ENCODE measurements around the gene HBZ.

HBZ gene

GRCh38 chr16:177394-177822 lies 25.0 kb downstream of the HBZ start:
- no peaks in the 10 kb centered on the region for H3K79me2 ChIP-seq (ENCODE audit: control insufficient read depth, insufficient read depth, low read length)
- no peaks in the 10 kb centered on the region for H3K79me1 ChIP-seq (ENCODE audit: low read length)

GRCh38 chr16:177981-178667 lies 25.7 kb downstream of the HBZ start:
- DNase-seq: no peak
- Histone ChIP-seq H3K4ac (ENCODE audit: low read depth, low read length) (no peak overlapping the region), H3K79me2 (ENCODE audit: control insufficient read depth, insufficient read depth, low read length) (no peaks in the 10 kb centered on the region), H3K9ac (ENCODE audit: low read length) (no peak overlapping the region), H3K18ac (ENCODE audit: low read length) (no peak overlapping the region), H4K8ac (ENCODE audit: low read depth, low read length) (no peak overlapping the region), H4K5ac (ENCODE audit: low read length) (no peak overlapping the region), H3K27ac (ENCODE audit: low read depth, low read length) (no peak overlapping the region), H2AK5ac (ENCODE audit: low read length) (no peak overlapping the region), H3K4me3 (ENCODE audit: low read length) (no peak overlapping the region), H3K36me3 (ENCODE audit: control insufficient read depth, insufficient read depth, low read length) (no peaks in the 10 kb centered on the region), H2BK15ac (replicated peaks; ENCODE audit: low read depth) (no peak overlapping the region), H3K27me3 (ENCODE audit: insufficient read depth, low read length, poor library complexity) (peaks cover 30% of the 10 kb centered on the region), H3K79me1 (ENCODE audit: low read length) (no peaks in the 10 kb centered on the region), H2BK5ac (ENCODE audit: low read length) (no peak overlapping the region), H2BK120ac (ENCODE audit: low read depth, low read length) (no peak overlapping the region), H3K23ac (ENCODE audit: low read length) (no peak overlapping the region), H3K4me1 (ENCODE audit: control insufficient read depth, low read depth, low read length) (no peaks in the 10 kb centered on the region), H3K4me2 (ENCODE audit: low read length) (no peak overlapping the region), H3K56ac (ENCODE audit: low read length) (no peak overlapping the region)
- WGBS (ENCODE audit: extremely low coverage, insufficient coverage, low lambda C conversion rate): no CpG with 5 or more reads among the region's 11 CpGs

More at GRCh38 chr16:177394-177822, 25.0 kb downstream of the HBZ start:
- WGBS (ENCODE audit: extremely low coverage, insufficient coverage, low lambda C conversion rate): no CpG with 5 or more reads among the region's 13 CpGs
- no peak overlapping the region for H3K4me3 ChIP-seq (ENCODE audit: low read length)
- H3K56ac ChIP-seq (ENCODE audit: low read length): no peak overlapping the region
- no peak overlapping the region for H3K9ac ChIP-seq (ENCODE audit: low read length)
- H2BK120ac ChIP-seq (ENCODE audit: low read depth, low read length): no peak overlapping the region
- no peak overlapping the region for H3K27ac ChIP-seq (ENCODE audit: low read depth, low read length)
- no peak overlapping the region for H3K18ac ChIP-seq (ENCODE audit: low read length)
- H3K27me3 ChIP-seq (ENCODE audit: insufficient read depth, low read length, poor library complexity): peaks cover 30% of the 10 kb centered on the region
- no peak overlapping the region for H3K4ac ChIP-seq (ENCODE audit: low read depth, low read length)
- H2BK15ac ChIP-seq (replicated peaks; ENCODE audit: low read depth): no peak overlapping the region
- H3K4me1 ChIP-seq (ENCODE audit: control insufficient read depth, low read depth, low read length): no peaks in the 10 kb centered on the region
- no peak overlapping the region for H2AK5ac ChIP-seq (ENCODE audit: low read length)
- H3K4me2 ChIP-seq (ENCODE audit: low read length): no peak overlapping the region
- DNase-seq: no peak
- no peak overlapping the region for H2BK5ac ChIP-seq (ENCODE audit: low read length)
- no peaks in the 10 kb centered on the region for H3K36me3 ChIP-seq (ENCODE audit: control insufficient read depth, insufficient read depth, low read length)
- H3K23ac ChIP-seq (ENCODE audit: low read length): no peak overlapping the region
- H4K8ac ChIP-seq (ENCODE audit: low read depth, low read length): no peak overlapping the region
- H4K5ac ChIP-seq (ENCODE audit: low read length): no peak overlapping the region

- Histone ChIP-seq H3K36me3 (ENCODE audit: control insufficient read depth, insufficient read depth, low read length) (no peaks in the 10 kb centered on the region), H3K56ac (ENCODE audit: low read length) (no peak overlapping the region), H3K4me3 (ENCODE audit: low read length) (no peak overlapping the region), H3K79me1 (ENCODE audit: low read length) (no peaks in the 10 kb centered on the region), H4K5ac (ENCODE audit: low read length) (no peak overlapping the region), H3K79me2 (ENCODE audit: control insufficient read depth, insufficient read depth, low read length) (no peaks in the 10 kb centered on the region), H3K9ac (ENCODE audit: low read length) (no peak overlapping the region), H3K27ac (ENCODE audit: low read depth, low read length) (no peak overlapping the region), H3K23ac (ENCODE audit: low read length) (no peak overlapping the region), H2BK5ac (ENCODE audit: low read length) (no peak overlapping the region), H3K18ac (ENCODE audit: low read length) (no peak overlapping the region), H3K4me1 (ENCODE audit: control insufficient read depth, low read depth, low read length) (no peaks in the 10 kb centered on the region), H4K8ac (ENCODE audit: low read depth, low read length) (no peak overlapping the region), H3K27me3 (ENCODE audit: insufficient read depth, low read length, poor library complexity) (peaks cover 30% of the 10 kb centered on the region), H3K4ac (ENCODE audit: low read depth, low read length) (no peak overlapping the region), H3K4me2 (ENCODE audit: low read length) (no peak overlapping the region), H2BK15ac (replicated peaks; ENCODE audit: low read depth) (no peak overlapping the region), H2AK5ac (ENCODE audit: low read length) (no peak overlapping the region), H2BK120ac (ENCODE audit: low read depth, low read length) (no peak overlapping the region)
- DNase-seq: no peak
- no CpG with 5 or more reads among the region's 11 CpGs for WGBS (ENCODE audit: extremely low coverage, insufficient coverage, low lambda C conversion rate)
Measured at GRCh38 chr16:178668-179015, 26.2 kb downstream of the HBZ start.

- H3K9ac ChIP-seq (ENCODE audit: low read length): no peak overlapping the region
- H3K23ac ChIP-seq (ENCODE audit: low read length): no peak overlapping the region
- no peak for DNase-seq
- H3K79me2 ChIP-seq (ENCODE audit: control insufficient read depth, insufficient read depth, low read length): no peaks in the 10 kb centered on the region
- no peak overlapping the region for H3K4me2 ChIP-seq (ENCODE audit: low read length)
- no peaks in the 10 kb centered on the region for H3K79me1 ChIP-seq (ENCODE audit: low read length)
- H2BK120ac ChIP-seq (ENCODE audit: low read depth, low read length): no peak overlapping the region
- H4K8ac ChIP-seq (ENCODE audit: low read depth, low read length): no peak overlapping the region
- H3K36me3 ChIP-seq (ENCODE audit: control insufficient read depth, insufficient read depth, low read length): peaks cover 3% of the 10 kb centered on the region
- H3K4me3 ChIP-seq (ENCODE audit: low read length): no peak overlapping the region
- no peak overlapping the region for H3K4ac ChIP-seq (ENCODE audit: low read depth, low read length)
- H3K4me1 ChIP-seq (ENCODE audit: control insufficient read depth, low read depth, low read length): no peaks in the 10 kb centered on the region
- no peak overlapping the region for H4K5ac ChIP-seq (ENCODE audit: low read length)
- H2AK5ac ChIP-seq (ENCODE audit: low read length): no peak overlapping the region
- H3K18ac ChIP-seq (ENCODE audit: low read length): no peak overlapping the region
- no peak overlapping the region for H2BK5ac ChIP-seq (ENCODE audit: low read length)
- H3K56ac ChIP-seq (ENCODE audit: low read length): no peak overlapping the region
- H2BK15ac ChIP-seq (replicated peaks; ENCODE audit: low read depth): no peak overlapping the region
- no peak overlapping the region for H3K27ac ChIP-seq (ENCODE audit: low read depth, low read length)
- WGBS (ENCODE audit: extremely low coverage, insufficient coverage, low lambda C conversion rate): no CpG with 5 or more reads among the region's 17 CpGs
- peaks cover 29% of the 10 kb centered on the region for H3K27me3 ChIP-seq (ENCODE audit: insufficient read depth, low read length, poor library complexity)
Measured at GRCh38 chr16:179211-180092, 27.0 kb downstream of the HBZ start.

- no peak within 1 kb of the TSS for H3K4ac ChIP-seq (ENCODE audit: low read depth, low read length)
- H3K36me3 ChIP-seq (ENCODE audit: control insufficient read depth, insufficient read depth, low read length): peaks cover 3% of the 10 kb centered on the region
- peak within 1 kb of the TSS; percentile 46 for H3K4me2 ChIP-seq (ENCODE audit: low read length)
- peak within 1 kb of the TSS; percentile 54 for H3K9ac ChIP-seq (ENCODE audit: low read length)
- H3K79me1 ChIP-seq (ENCODE audit: low read length): no peaks in the 10 kb centered on the region
- no peaks in the 10 kb centered on the region for H3K4me1 ChIP-seq (ENCODE audit: control insufficient read depth, low read depth, low read length)
- no peak within 1 kb of the TSS for H4K8ac ChIP-seq (ENCODE audit: low read depth, low read length)
- no peaks in the 10 kb centered on the region for H3K79me2 ChIP-seq (ENCODE audit: control insufficient read depth, insufficient read depth, low read length)
- H3K4me3 ChIP-seq (ENCODE audit: low read length): no peak within 1 kb of the TSS
- H3K27me3 ChIP-seq (ENCODE audit: insufficient read depth, low read length, poor library complexity): peaks cover 21% of the 10 kb centered on the region
- no peak within 1 kb of the TSS for H3K27ac ChIP-seq (ENCODE audit: low read depth, low read length)
- peak within 1 kb of the TSS; percentile 45 for H3K23ac ChIP-seq (ENCODE audit: low read length)
- no peak within 1 kb of the TSS for H2BK15ac ChIP-seq (replicated peaks; ENCODE audit: low read depth)
- H3K18ac ChIP-seq (ENCODE audit: low read length): no peak within 1 kb of the TSS
- no CpG with 5 or more reads among the region's 59 CpGs for WGBS (ENCODE audit: extremely low coverage, insufficient coverage, low lambda C conversion rate)
- H2BK5ac ChIP-seq (ENCODE audit: low read length): no peak within 1 kb of the TSS
- no peak within 1 kb of the TSS for H4K5ac ChIP-seq (ENCODE audit: low read length)
- peak; percentile 36 for DNase-seq
- no peak within 1 kb of the TSS for H2BK120ac ChIP-seq (ENCODE audit: low read depth, low read length)
- H2AK5ac ChIP-seq (ENCODE audit: low read length): no peak within 1 kb of the TSS
- peak within 1 kb of the TSS; percentile 70 for H3K56ac ChIP-seq (ENCODE audit: low read length)
Measured at GRCh38 chr16:180101-180675, 27.7 kb downstream of the HBZ start, which contains the start of gene HBQ1. Gene HBQ1, plus strand, starts transcription at chr16:180459. Its CDS starts 28 bp downstream, at chr16:180487.
